LNCaP clone FGC (cell line): ENCODE data around the gene S100B.

ENCODE experiments used
- DNase-seq: peaks from one replicate; pipeline ENCODE4 v3.0.0-alpha.2; 2011; ENCODE audit warnings: low read depth
- H3K4me3 ChIP-seq: 2 replicates; pipeline ENCODE4 v1.5.1; 2011; ENCODE audit warnings: mild to moderate bottlenecking, low read depth, low read length, control low read depth
- TF ChIP-seq, protein P1 (sequence below): IDR thresholded peaks from 2 replicates; pipeline ENCODE4 v1.5.1; 2012; ENCODE audit warnings: mild to moderate bottlenecking; ENCODE audit not compliant: control insufficient read depth, insufficient read depth; ENCODE audit errors: extremely low read depth

S100B gene

DNA sequence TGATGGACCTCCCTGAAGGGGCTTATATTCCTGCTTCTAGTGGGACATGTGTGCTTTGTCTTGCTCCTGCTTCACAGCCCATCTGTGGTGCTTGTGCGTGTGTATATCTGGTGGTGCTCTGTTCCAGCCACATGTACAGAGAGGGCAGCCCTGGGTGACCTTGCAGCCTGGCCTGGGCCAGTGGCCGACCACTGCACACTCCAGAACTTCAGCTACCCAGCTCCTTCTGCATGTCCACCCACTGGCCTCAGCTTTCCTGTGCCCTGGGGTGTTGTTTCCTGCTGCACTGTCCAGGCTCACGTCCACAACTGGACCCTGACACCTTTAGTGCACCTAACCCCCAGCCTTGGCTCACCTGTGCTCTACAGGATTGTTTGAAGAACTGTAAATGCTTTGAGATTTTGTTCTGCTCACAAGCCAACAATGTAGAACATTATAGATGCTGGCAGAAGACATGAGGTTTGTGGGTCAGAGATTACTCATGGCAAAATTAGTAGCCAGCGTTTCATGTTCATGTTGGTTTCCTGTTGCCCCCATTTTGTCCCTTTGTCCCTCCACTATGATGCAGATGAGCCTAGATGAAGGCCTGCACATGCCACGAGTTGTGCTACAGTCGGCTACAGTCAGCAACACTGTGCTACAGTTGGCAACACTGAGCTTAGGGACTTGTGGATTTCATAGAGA, 5.3 kb upstream of the S100B start:
- TF ChIP-seq, protein P1, sequence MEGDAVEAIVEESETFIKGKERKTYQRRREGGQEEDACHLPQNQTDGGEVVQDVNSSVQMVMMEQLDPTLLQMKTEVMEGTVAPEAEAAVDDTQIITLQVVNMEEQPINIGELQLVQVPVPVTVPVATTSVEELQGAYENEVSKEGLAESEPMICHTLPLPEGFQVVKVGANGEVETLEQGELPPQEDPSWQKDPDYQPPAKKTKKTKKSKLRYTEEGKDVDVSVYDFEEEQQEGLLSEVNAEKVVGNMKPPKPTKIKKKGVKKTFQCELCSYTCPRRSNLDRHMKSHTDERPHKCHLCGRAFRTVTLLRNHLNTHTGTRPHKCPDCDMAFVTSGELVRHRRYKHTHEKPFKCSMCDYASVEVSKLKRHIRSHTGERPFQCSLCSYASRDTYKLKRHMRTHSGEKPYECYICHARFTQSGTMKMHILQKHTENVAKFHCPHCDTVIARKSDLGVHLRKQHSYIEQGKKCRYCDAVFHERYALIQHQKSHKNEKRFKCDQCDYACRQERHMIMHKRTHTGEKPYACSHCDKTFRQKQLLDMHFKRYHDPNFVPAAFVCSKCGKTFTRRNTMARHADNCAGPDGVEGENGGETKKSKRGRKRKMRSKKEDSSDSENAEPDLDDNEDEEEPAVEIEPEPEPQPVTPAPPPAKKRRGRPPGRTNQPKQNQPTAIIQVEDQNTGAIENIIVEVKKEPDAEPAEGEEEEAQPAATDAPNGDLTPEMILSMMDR = no peak
- H3K4me3 ChIP-seq = no peak overlapping the region
- no peak for DNase-seq

DNA sequence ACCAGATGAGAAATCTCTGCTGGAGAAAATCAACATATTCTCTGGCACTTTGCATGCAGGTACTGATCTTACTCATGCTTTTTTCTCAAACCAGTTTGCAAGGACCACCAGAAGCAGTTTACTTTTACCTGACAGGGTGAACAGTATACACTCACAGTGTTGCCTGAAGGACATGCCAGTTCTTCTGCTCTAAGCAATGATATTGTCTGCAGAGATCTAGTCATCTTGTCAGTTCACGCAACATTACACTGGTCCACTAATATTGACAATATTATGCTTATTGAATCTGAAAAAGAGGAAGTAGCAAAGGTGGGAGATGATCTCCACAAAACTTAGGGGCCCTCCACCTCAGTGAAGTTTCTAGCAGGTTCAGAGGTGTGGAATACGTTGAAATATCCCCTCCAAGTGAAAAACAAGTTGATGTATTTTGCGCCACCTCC, 3.8 kb upstream of the S100B start:
- H3K4me3 ChIP-seq = no peak overlapping the region
- DNase-seq = no peak
- TF ChIP-seq, protein P1 = no peak

- TF ChIP-seq, protein P1 = no peak
- H3K4me3 ChIP-seq = no peak overlapping the region
- DNase-seq = no peak
Measured at GRCh38 chr21:46607636-46608035, 2.8 kb upstream of the S100B start.

DNA sequence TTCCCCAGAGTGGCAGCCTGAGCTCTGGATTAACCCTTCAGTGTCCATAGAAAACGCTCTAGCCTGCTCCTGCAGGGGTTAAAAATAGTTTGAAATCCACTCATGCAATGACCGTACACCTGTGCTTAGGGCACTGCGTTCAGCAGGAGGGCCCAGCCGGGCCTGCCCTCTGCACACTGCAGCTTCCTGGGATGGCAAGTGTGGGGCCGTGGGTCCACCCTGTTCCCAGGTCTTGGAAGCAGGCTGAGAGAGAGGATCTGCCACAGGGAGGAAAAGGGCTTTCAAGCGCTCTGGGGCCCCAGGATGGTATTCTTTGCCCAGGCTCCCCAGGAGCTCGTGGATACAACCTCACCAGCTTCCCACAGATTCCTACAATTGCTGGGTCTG, 1.5 kb upstream of the S100B start:
- no peak for DNase-seq
- no peak overlapping the region for H3K4me3 ChIP-seq
- TF ChIP-seq, protein P1 = no peak

DNA sequence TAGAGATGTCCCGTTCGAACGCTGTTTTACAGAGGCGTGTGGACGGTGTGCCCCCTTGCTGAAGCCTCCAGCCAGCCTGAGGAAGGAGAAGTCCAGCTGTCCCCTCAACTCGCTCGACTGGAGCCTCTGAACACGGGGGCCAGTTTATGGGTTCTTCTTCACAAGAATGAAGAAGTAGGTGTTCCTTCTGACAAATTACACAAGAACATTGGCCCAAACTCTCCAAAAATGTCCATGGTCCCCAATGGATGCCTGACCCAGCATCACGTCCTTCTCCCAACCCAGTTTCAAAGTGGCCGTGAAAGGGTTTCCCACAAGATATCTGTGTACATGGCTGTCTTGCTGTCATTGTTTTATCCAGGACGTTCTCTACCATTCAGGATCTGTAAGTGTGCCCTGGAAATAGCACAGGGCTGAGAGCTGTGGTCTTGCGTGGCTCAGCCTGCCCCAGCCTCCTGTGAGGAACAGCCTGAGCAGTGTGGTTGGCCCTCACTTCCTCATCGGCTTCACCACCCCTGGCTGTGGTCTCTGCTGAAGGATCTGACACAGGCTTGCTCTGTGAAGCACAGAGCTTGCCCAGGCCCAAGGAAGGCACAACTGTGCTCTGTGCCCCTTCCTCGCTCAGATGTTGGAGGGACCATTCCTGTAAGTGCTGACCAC, 1.0 kb upstream of the S100B start:
- DNase-seq = no peak

GRCh38 chr21:46604329-46604974, 430 bp downstream of the S100B start:
- TF ChIP-seq, protein P1 = no peak
- no peak overlapping the region for H3K4me3 ChIP-seq
- DNase-seq = no peak

More for the DNA sequence above, 1.0 kb upstream of the S100B start:
- H3K4me3 ChIP-seq = no peak overlapping the region
- TF ChIP-seq, protein P1 = no peak

DNA sequence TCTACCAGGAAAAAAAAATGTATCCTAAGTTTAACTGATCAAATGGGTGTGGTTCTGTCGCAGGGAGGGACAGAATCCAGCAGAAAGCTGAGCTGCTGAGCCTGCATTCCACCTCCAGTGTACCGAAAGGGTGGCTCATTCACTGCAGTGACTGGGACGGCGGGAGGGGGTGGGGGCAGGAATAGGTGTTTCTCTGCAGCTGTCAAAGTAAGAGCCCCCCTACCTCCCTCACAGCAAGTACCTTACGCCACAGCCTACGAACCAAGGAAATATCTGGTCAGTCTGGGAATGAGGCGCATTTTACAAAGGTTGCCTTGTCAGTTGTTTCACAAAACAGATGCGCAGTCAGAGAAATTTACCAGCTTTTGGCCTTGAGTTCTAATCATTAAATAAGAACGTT, 1.7 kb downstream of the S100B start:
- TF ChIP-seq, protein P1 = no peak
- no peak for DNase-seq
- no peak overlapping the region for H3K4me3 ChIP-seq
